Stimulated activated CD4-positive, alpha-beta T cell treated with anti-CD3 and anti-CD28 coated beads, Interleukin-4, amount 100 ng/mL, for 48 hours (primary cell): ENCODE results near the gene POU6F2.

Experiments
- DNase-seq, 2 donors: peaks; one replicate each; pipeline ENCODE4 v3.0.0-alpha.2; 2020; ENCODE audit warnings: low read depth in 2 of 2

POU6F2 gene

GRCh38 chr7:39128287-39128843 is 150.7 kb downstream of the POU6F2 start:
- DNase-seq: no peak

- no peak for DNase-seq
Measured at GRCh38 chr7:39130274-39130673, 152.6 kb downstream of the POU6F2 start.

- DNase-seq: no peak
Measured at GRCh38 chr7:39130857-39131526, 153.3 kb downstream of the POU6F2 start.

DNA sequence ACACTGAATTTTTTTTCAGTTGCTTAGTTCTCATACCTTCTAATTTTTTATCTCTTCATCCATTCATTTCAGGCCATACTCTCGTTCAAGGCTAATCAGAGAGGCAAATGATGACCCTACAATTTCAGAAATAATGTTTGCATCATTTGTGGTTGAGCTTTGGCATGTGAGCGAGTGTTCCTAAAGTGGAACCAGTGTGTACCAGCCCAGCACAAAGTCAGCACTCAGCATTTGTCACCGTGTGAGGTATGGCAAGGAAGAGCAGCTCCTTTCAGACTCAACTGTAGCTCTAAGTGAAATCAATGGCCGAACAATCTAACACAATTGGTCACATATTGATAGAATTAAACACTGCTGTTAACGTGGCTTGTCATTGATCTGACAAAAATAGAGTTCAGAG is 154.6 kb downstream of the POU6F2 start:
- DNase-seq: no peak

GRCh38 chr7:39133088-39133487 is 155.4 kb downstream of the POU6F2 start:
- no peak for DNase-seq

DNA sequence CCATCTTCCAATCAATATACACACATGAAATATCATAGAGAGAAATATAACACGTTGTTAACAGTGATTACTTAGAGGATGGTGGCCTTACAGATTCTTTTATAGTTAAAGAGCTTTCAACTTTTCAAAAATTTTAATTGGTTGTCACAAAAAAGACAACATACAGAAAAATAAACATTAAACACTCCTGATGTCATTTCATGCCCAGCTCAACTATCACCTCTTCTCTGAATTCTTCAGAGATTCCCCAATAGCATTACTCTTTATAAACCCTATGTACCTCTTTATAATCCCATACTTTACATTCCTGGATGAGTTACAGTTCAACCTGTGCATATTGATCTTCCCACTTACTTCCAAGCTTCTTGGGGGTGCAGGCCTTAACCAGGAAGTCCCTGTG is 159.8 kb downstream of the POU6F2 start:
- DNase-seq: no peak

DNA sequence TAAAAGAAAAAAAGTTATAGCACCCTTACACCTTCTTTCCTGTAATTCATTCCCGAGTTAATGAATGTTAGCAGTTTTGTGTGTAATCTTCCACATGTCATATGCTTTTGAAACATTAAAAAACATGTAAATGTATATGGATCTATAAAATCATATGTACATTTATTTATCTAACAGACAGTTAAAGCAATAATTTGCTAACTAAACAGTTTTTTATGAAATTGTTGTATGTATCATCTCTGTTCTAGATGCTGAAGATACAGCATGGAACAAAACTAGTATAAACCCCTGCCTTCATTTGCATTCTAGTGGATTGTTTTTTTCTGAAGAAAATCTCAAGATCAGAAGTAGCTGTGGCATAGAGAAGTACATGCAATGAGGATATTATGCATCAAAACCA is 165.0 kb downstream of the POU6F2 start:
- no peak for DNase-seq

- no peak for DNase-seq
Measured at GRCh38 chr7:39144420-39144819, 166.7 kb downstream of the POU6F2 start.

DNA sequence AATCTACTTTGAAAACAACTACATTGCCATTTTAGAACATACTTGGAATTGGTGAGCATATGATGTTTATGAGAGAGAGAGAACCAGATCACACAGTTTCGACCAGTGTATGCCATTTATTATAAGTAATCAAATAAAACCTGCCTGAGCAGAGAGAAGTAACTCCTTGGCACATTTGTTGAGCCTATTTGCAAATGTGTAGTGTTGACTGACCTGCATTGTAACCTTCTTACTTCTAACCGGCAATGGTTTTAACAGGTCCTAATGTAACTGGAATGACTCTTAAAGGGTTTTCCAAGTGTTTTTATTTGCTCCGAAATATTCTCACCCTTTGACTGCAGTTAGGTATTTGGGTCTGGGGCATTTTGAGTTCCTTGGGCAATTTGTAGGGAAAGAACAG is 167.6 kb downstream of the POU6F2 start:
- DNase-seq: no peak

DNA sequence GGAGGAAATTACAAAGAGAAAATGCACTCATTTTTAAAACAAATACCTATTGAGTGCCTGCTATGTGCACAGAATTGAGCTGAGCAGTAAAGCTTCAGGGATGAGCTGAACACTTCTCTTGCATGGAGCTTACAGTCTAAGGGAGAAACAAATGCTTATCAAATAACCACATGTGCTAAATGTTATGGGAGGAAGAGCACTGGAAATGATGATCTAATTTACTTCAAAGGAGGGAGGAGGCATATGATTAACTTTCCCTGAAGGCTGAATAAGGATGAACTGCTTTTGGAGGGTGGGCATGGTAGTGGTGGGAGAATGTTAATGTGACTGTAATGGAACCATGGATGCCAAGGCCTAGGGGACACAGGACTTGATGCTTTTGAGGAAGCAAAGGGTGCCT is 168.2 kb downstream of the POU6F2 start:
- no peak for DNase-seq

GRCh38 chr7:39152701-39153100 is 175.0 kb downstream of the POU6F2 start:
- no peak for DNase-seq

GRCh38 chr7:39153113-39153512 is 175.4 kb downstream of the POU6F2 start:
- no peak for DNase-seq

GRCh38 chr7:39153647-39154046 is 175.9 kb downstream of the POU6F2 start:
- no peak for DNase-seq

DNA sequence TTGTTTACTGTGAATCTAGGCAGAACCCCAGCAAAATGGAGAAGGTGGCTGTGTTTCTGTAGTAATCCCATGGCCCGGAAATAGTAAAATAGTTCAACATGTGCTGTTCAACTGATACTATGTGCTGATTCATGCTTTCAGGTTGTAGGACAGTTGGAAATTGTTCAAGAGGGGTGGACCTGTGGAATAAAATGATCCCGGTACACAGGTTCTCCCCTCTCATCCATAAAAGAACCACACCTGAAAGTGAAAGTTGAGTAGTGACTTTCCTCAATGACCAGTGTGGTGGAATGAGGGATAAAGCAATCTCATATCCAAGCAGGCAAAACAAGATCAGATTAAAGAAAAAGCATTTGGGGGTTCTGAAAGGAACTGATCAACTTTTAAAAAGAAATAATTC is 177.1 kb downstream of the POU6F2 start:
- DNase-seq: no peak

DNA sequence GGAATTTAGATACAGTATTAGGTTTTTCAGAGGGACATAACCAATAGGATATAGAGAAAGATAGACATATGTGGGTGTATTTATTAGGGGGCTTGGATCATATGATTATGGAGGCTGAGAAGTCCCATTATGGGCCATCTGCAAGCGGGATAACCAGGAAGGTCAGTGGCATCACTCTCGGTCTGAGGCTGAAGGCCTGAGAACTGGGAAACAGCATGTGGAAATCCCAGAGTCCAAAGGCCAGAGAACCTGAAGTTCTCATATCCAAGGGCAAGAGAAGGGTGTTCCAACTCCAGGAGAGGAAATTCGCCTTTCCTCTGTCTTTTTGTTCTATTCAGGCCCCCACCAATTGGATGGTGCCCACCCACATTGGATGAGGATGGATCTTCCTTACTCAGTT is 180.7 kb downstream of the POU6F2 start:
- no peak for DNase-seq

- no peak for DNase-seq
Measured at GRCh38 chr7:39161903-39162302, 184.2 kb downstream of the POU6F2 start.

DNA sequence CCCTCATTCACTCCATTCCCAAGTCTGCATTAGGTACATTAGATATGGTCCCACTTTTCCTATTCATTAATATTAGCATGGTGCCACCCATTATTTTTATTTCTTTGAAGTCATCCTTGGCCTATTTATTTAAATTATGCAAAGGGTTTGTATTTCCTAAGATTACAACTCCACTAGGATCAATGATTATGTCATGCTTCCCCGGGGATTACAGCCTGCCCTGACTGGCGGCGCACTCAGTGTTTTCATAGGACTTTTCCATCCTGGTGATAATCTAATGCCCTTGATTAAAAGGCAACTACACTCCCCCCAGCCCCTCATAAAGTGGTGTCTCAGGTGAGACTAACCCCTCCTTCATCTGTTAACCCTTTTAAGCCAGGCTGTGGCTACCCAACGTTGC is 187.2 kb downstream of the POU6F2 start:
- DNase-seq: no peak

DNA sequence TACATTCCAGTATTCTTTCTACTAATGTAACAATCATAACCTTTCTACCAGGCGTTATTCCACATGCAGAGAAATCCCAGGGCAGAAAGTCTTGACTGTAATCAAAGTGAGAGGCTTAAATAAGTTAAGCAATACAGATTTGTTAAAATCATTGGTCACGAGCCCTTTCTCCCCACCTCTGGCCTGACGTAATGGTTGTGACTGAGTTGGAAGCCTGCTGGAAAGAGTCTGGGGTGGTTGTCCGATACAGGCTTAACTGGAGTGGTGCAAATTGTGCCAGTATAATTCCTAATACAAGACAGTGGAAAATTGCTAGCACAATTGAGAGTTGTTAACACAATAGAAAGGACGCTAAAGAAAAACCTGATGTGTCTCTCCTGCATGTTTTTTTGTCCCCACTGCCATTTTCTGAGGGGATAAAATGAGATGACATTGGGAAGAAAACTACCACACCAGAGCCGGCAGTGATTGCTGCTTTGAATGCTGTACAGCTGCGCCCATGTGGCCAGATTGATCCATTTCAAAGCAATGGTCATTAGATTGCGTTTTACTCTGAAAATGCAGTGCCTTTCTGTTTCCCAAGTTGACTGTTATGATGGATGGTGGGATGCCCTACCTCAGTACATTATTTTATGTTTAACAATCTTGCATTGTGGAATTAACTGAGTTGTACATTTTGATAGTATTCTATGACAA is 190.8 kb downstream of the POU6F2 start:
- no peak for DNase-seq

DNA sequence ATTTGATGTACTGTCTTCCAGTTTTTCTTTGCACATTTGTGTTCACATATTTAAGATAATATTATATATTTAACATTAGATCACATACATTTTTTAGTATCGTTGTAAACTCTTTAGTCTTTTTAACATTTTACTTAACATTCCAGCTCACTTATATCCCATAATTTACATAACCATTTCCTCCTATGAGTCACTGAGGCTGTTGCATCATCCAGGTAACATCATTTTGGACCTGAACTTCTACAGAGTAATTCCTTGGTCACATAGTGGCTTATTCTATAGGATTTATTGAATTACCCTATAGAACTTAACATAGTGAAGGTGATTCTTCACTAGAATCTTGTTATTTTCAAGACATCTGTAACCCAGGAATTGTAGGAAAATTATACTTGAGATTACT is 194.4 kb downstream of the POU6F2 start:
- no peak for DNase-seq

GRCh38 chr7:39181398-39181797 is 203.7 kb downstream of the POU6F2 start:
- no peak for DNase-seq

- no peak for DNase-seq
Measured at GRCh38 chr7:39183796-39184195, 206.1 kb downstream of the POU6F2 start.

DNA sequence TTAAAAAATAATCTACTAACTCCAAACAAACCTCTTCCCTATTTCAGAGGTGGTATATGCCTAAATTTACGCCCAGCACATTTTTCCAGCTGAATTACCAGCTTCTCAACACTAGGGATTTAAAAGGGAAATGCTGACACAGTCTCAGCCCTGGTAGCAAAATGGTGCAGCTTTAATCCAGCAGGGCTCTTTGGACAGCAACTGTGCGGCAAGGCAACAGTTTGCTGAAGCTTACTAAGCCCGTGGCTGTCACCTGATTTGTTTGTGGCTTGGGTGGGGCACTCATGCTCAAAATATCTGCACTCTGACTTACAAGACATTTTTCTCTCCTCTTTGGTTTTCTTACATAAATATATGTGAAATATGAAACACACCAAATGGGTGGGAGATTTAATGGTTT is 206.7 kb downstream of the POU6F2 start:
- no peak for DNase-seq

GRCh38 chr7:39186131-39186530 is 208.4 kb downstream of the POU6F2 start:
- no peak for DNase-seq
